DOHH2 (cell line): Measurements from ENCODE around the gene SYT14.
"Not testable (repeated sequence)": the region's sequence is repeated elsewhere in the genome, so short reads cannot be mapped to it uniquely, and the experiment has no call there.

Experiments used
- H3F3A ChIP-seq: fragments of 200-600 bp; sonication (generic), shearing (Covaris generic); 2 replicates; pipeline ENCODE4 v1.6.0; 2016; ENCODE audit warnings: antibody characterized with exemption, mild to moderate bottlenecking; ENCODE audit not compliant: control insufficient read depth, insufficient read depth
- H3K27ac ChIP-seq: fragments of 200-600 bp; sonication (generic); 2 replicates; pipeline ENCODE4 v1.5.1; 2014; ENCODE audit warnings: low read depth, mild to moderate bottlenecking, low read length, moderate library complexity
- H3K27me3 ChIP-seq: fragments of 200-600 bp; sonication (generic); 2 replicates; pipeline ENCODE4 v1.6.1; 2014; ENCODE audit warnings: mild to moderate bottlenecking, low read length, mixed read lengths; ENCODE audit not compliant: control insufficient read depth
- H3K36me3 ChIP-seq: fragments of 200-600 bp; sonication (generic); 2 replicates; pipeline ENCODE4 v1.6.1; 2014; ENCODE audit warnings: mild to moderate bottlenecking, low read length, moderate library complexity, mixed read lengths; ENCODE audit not compliant: control insufficient read depth
- H3K4me1 ChIP-seq: fragments of 200-600 bp; sonication (generic); 2 replicates; pipeline ENCODE4 v1.6.1; 2014; ENCODE audit warnings: mild to moderate bottlenecking, low read length, mixed read lengths; ENCODE audit not compliant: control insufficient read depth
- H3K4me2 ChIP-seq: fragments of 200-600 bp; sonication (generic); 2 replicates; pipeline ENCODE4 v1.6.0; 2014; ENCODE audit warnings: mild to moderate bottlenecking, low read length, moderate library complexity
- H3K4me3 ChIP-seq: fragments of 200-600 bp; sonication (generic); 2 replicates; pipeline ENCODE4 v1.5.1; 2014; ENCODE audit warnings: mild to moderate bottlenecking, low read length, mixed read lengths
- H3K79me2 ChIP-seq: fragments of 200-600 bp; sonication (generic); 2 replicates; pipeline ENCODE4 v1.6.1; 2014; ENCODE audit warnings: mild to moderate bottlenecking, low read length, mixed read lengths; ENCODE audit not compliant: control insufficient read depth
- H3K9me2 ChIP-seq: fragments of 200-600 bp; sonication (generic); replicated peaks from 2 replicates; pipeline ENCODE4 v1.6.1; 2014; ENCODE audit warnings: mild to moderate bottlenecking, low read length, mixed read lengths; ENCODE audit not compliant: control insufficient read depth
- H3K9me3 ChIP-seq: fragments of 200-600 bp; sonication (generic); 2 replicates; pipeline ENCODE4 v1.6.1; 2014; ENCODE audit warnings: antibody characterized with exemption, low read length, mixed read lengths; ENCODE audit not compliant: control insufficient read depth, insufficient read depth
- H4K20me1 ChIP-seq: fragments of 200-600 bp; sonication (generic); 2 replicates; pipeline ENCODE4 v1.6.0; 2014; ENCODE audit warnings: low read depth, mild to moderate bottlenecking, antibody characterized with exemption, low read length, moderate library complexity; ENCODE audit not compliant: control insufficient read depth, insufficient read depth
- CTCF ChIP-seq: fragments of 200-600 bp; sonication (generic); IDR thresholded peaks from one replicate; pipeline ENCODE4 v1.5.1; 2014; ENCODE audit warnings: antibody characterized with exemption, mild to moderate bottlenecking, low read depth, low read length; ENCODE audit not compliant: poor library complexity, severe bottlenecking
- EZH2phosphoT487 ChIP-seq: fragments of 200-600 bp; sonication (generic); IDR thresholded peaks from 2 replicates; pipeline ENCODE4 v1.6.1; 2017; ENCODE audit warnings: borderline replicate concordance, mild to moderate bottlenecking, antibody characterized with exemption, low read length, moderate library complexity, mixed read lengths

SYT14 gene

DNA sequence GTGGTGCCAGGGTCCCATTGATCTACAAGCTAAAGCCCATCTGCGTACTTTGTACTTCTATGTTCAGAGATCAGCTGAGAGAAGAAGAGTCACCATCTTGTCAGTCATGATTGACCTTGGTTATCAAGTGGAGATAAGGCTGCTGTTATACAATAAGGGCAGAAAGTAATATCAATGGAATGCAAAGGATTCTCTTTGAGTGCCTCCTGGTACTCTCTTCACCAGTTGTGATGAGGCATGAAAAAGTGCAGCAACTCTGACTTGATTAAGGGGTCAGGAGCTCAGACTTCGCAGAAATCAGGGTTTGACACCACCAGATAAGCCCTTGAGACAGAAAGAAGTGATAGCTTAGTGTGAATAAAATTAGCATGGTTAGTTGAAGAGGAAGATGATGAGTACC is 25.7 kb upstream of the SYT14 start:
- Histone ChIP-seq H4K20me1 (no peaks in the 10 kb centered on the region), H3K4me1 (no peaks in the 10 kb centered on the region), H3K79me2 (no peaks in the 10 kb centered on the region), H3K4me3 (no peak overlapping the region), H3K4me2 (no peak overlapping the region), H3K27ac (no peak overlapping the region), H3K9me3 (no peaks in the 10 kb centered on the region), H3K36me3 (no peaks in the 10 kb centered on the region), H3K27me3 (no peaks in the 10 kb centered on the region), H3F3A (no peaks in the 10 kb centered on the region), H3K9me2 (no peaks in the 10 kb centered on the region)
- TF ChIP-seq CTCF (no peak), EZH2phosphoT487 (no peak)

DNA sequence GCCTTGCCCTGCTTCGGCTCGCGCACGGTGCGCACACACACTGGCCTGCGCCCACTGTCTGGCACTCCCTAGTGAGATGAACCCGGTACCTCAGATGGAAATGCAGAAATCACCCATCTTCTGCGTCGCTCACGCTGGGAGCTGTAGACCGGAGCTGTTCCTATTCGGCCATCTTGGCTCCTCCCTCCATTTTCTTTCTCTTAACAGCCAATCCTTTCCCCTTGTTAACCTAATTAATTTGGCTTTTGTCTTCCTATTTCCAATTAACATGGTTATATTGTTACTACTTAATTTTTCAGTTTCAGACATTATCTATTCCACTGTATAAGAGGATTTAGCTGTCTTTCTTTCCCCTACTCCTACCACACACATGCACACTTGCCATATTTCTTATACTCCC is 18.4 kb upstream of the SYT14 start:
- H3K79me2 ChIP-seq, H3K9me3 ChIP-seq, H3K27me3 ChIP-seq, H3K27ac ChIP-seq, H3K4me2 ChIP-seq, H3K9me2 ChIP-seq, H3K36me3 ChIP-seq, H3K4me1 ChIP-seq, H3F3A ChIP-seq, H4K20me1 ChIP-seq, H3K4me3 ChIP-seq: not testable (repeated sequence)

GRCh38 chr1:209920844-209921243 is 17.2 kb upstream of the SYT14 start:
- Histone ChIP-seq H3K36me3 (no peaks in the 10 kb centered on the region), H3K4me1 (no peaks in the 10 kb centered on the region), H3K9me3 (no peaks in the 10 kb centered on the region), H4K20me1 (no peaks in the 10 kb centered on the region), H3K9me2 (no peaks in the 10 kb centered on the region), H3K79me2 (no peaks in the 10 kb centered on the region), H3K27me3 (no peaks in the 10 kb centered on the region), H3F3A (no peaks in the 10 kb centered on the region), H3K4me3 (no peak overlapping the region), H3K4me2 (no peak overlapping the region), H3K27ac (no peak overlapping the region)
- TF ChIP-seq EZH2phosphoT487 = no peak
- no peak for TF ChIP-seq CTCF

GRCh38 chr1:209924390-209924789 is 13.6 kb upstream of the SYT14 start:
- H3K79me2 ChIP-seq = no peaks in the 10 kb centered on the region
- TF ChIP-seq EZH2phosphoT487 = no peak
- TF ChIP-seq CTCF = no peak
- H3K9me3 ChIP-seq = no peaks in the 10 kb centered on the region
- H3K27me3 ChIP-seq = no peaks in the 10 kb centered on the region
- no peak overlapping the region for H3K27ac ChIP-seq
- H3K9me2 ChIP-seq = no peaks in the 10 kb centered on the region
- no peaks in the 10 kb centered on the region for H3F3A ChIP-seq
- H3K4me1 ChIP-seq = no peaks in the 10 kb centered on the region
- no peaks in the 10 kb centered on the region for H3K36me3 ChIP-seq
- H3K4me3 ChIP-seq = no peak overlapping the region
- no peaks in the 10 kb centered on the region for H4K20me1 ChIP-seq
- H3K4me2 ChIP-seq = no peak overlapping the region
